Activated CD4-positive, alpha-beta T cell treated with anti-CD3 and anti-CD28 coated beads, Interleukin-2, amount 50 U/mL, for 48 hours (primary cell): Measurements from ENCODE around the gene KLHL34.
A peak's percentile ranks its signal among the peaks of the same experiment; 100 is the strongest.

Experiments
- DNase-seq, 2 experiments: peaks; one replicate each; pipeline ENCODE4 v3.0.0-alpha.2; 2020

Gene KLHL34, protein sequence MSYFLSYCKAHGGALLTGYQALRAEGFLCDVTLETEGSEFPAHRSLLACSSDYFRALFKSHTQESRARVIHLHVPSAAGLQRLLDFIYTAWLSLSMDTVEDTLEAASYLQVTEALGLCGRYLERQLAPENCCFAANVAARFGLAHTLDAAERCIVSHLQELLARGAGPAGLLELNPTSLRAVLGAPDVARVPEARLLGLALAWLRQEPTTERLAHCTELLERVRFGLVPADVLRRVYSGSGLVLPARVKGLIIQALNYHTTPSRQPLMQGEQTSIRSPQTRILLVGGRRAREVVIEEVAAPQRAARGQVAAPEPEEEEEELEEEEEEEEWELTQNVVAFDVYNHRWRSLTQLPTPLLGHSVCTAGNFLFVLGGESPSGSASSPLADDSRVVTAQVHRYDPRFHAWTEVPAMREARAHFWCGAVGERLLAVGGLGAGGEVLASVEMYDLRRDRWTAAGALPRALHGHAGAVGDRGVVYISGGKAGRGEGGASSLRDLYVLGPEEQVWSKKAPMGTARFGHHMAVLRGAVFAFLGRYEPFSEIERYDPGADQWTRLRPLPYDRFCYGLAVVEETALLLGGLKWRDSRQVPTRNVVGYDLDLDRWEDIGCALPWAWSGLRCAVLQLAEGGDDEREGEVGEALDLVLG

DNA sequence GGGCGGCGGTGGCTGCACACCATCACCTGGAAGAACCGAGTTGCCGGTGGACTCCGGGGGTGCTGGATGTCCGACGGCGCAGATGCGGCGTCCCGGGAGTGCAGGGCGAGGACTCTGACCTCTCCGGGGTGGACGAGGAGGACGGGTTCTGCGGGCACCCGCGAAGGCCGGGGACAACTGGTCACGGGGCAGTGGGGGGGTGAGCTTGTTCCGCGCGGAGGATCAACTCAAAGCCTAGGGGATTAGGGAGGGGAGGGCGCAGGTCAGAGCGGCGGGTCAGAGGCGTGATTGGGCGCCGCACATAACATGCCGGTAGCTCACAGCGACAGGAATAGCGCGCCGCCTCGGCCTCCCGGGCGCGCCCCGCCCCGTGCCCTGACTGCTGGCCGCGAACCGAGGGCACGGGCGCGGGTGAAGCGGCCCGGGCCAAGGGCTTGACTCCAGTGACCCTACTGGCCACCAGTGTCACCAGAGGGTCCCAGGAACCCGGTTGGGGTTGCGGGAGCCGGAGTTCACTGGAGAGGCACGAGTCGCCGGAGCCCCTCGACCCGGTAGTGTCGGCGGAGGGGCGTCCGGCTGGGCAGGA, at the start of gene KLHL34:
Gene KLHL34, minus strand, starts transcription at position 179 of the 586 bp plus-strand sequence. CDS start 542 bp downstream, outside the sequence.
- peak; percentile 5 to 13 for DNase-seq

DNA sequence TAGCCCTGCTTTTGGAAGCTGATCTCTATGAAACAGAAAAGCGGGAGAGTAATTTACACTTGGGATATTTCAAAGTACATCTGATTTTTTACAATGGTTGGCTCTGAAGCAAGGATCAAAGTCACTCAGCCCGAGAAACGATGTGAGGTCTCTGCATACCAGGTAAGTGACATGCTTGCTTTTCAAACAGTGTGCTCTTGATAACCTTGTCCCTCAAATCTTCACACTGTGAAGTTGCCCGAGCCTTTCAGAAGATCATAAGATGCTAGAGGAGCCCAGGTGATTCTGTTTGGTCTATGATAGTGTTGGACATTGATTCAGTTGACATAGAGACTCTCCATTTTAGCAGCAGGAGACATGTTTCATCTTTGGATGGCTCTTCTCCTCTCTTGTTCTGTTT, 47.1 kb upstream of the KLHL34 start:
- DNase-seq, result no peak

DNA sequence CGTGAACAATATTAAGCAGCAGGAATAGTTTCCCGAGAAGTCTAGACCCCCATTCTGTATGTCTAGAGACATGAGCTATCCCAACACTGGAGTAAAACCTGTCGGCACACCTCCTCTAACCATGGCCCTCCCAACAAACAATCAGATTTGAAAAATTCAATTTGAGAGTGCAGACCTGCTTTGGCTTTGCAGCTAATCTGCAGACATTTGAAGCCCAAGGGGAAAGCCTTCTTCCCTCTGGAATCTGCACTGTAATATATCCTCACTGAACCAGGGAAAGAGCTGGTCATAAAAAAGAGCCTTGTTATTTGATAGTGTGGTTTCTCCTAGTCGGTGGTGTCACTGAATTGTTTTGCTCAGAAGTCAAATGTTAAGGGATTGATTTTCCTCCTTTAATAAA, 44.6 kb upstream of the KLHL34 start:
- DNase-seq, result no peak

DNA sequence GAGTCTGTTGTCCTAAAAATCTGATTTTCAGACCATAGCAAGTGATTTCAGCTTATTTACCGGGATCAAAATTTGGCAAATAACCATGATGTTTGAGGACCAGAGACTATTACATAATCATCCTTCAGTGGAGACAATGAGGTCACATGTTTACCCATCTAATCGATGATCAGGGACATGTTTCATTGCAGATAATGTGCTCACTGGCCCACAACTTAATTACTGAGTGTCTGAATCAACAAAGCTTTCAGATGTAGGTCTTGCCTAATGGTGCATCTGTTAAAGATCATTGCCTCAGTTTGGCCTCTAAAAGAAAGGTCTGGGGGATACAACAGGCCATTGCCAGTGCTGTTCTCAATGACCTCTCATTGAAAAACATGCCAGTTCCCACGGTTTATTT, 42.8 kb upstream of the KLHL34 start:
- no peak for DNase-seq

DNA sequence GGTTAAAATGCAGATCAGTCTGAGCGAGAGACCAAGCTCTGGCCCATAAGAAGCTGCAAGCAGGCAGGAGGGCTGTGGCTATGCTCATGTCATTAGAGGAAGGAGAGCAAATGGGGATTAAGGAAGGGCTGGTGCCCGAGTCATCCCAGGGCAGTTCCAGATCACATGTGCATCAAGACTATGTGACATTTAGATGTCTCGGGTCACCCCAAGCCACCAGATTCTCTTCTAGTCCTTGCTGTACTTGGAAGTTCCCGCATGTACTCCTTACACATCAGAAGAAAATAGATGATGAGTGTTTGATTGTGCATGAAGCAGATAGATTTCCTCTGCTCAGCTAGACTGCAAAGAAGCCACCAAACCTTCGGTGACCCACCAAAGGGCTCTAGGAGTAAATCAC, 42.1 kb upstream of the KLHL34 start:
- no peak for DNase-seq

DNA sequence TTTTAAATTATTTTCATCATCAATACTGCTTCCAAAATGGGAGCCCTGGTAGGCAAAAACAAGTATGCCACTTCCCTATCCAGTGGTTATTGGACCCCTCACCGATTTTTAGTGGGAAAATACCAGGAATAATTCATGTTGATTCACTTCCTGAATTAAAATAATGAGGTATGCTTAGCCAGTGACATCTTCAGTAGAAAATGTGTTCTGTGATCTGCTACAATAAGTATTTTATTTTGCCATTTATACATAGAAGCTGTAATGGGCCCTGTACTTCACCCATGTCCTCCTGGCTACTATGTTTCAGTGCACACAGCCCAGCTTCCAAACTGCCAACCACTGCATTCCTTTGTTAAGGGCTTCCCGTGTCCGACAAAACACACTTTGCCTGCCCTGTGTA, 41.0 kb upstream of the KLHL34 start:
- DNase-seq, result no peak

DNA sequence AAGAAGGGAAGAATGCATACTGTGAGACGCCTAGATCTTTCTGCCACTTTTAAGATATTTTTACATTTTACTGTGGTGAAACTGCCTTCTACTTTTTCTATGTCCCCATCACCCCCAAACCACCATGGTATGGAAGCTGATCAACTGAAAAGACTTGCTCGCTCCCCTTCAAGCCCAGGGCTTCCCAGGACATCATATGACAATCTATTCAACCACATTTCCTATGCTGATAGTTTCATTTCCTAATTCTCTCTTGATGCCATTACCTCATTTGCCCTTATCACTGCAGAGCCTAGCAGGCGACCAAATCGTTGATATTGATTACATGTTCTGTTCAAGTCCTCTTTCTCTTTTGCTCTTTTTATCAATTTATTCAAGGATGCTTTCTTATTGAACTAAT, 40.1 kb upstream of the KLHL34 start:
- no peak for DNase-seq

DNA sequence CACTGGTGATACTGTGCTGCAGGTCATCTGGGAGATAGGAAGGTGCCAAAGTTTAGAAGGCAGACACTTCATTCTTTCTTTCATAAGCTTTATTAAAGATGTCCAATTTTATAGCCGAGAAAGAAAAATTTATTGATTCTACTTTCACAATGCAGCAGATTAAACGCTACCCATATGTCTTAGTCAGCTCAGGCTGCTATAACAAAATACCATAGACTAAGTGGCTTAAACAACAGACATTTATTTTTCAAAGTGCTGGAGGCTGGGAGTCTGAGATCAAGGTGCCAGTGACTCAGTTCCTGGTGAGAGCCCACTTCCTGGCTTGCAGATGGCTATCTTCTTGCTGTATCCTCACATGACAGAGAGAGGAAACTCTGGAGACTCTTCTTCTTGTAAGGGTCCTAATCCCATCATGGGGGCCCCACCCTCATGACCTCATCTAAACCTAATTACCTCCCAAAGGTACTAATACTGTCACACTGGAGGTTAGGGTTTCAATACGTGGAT, 33.4 kb upstream of the KLHL34 start:
- DNase-seq, result no peak

DNA sequence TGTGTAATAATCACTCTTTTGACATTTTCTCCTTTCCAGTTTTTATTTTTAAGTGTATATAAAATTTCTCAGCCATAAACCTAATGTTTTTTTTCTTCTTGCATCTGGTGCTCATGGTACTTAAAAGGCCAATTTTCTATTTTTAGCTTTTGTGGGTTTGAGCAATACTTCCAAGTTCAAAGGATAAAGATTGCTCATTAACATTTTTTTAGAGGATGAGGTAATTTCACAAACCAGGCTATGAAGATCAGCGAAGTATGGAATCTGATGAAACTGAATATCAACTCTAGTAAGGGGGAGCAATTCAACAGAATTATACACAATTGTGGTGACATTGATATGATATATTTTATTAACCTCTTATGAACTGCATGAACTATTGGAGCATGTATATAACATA, 25.8 kb upstream of the KLHL34 start:
- DNase-seq, result no peak

DNA sequence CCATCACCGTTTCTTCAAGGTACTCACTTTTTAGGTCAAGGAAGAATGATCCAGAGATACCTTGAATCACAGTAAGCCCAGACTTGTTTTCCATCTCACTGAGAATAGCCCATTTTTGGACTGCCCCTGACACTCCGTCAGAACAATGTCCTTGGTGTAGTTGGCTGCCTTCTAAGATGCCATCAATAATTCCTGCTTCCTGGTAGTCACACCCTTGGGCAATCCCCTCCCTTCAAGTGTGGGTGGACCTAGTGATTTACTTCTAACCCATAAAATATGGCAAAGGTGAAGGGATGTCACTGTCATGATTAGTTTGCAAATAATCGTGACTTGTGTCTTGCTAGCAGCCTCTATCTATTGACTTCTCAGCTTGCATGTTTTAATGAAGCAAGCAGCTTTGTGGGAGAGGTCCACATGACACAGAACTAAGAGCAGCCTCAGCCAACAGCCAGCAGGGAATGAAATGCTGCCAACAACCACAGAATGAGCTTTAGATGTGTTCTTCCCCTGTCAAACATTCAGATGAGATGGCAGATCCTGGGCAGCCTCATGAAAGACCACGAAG, 20.0 kb upstream of the KLHL34 start:
- DNase-seq, result no peak

DNA sequence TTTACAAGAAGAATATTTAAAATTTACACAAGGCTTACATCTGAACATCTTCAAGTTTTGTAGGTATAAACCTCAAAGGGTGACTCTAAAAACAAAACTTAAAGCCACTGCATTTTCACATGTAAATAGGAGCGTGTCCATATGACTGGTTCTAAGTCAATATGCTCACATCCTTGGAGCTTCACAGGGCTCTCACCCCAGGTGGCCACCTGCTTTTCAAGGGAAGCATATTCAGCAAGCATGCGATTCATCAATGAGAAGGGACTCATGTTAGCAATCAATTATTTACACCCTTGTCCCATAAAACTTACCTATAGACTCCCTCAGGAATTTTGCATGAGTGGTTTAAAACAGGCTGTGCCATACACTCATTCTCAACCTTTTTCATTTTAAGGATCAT, 17.8 kb upstream of the KLHL34 start:
- DNase-seq, result no peak

DNA sequence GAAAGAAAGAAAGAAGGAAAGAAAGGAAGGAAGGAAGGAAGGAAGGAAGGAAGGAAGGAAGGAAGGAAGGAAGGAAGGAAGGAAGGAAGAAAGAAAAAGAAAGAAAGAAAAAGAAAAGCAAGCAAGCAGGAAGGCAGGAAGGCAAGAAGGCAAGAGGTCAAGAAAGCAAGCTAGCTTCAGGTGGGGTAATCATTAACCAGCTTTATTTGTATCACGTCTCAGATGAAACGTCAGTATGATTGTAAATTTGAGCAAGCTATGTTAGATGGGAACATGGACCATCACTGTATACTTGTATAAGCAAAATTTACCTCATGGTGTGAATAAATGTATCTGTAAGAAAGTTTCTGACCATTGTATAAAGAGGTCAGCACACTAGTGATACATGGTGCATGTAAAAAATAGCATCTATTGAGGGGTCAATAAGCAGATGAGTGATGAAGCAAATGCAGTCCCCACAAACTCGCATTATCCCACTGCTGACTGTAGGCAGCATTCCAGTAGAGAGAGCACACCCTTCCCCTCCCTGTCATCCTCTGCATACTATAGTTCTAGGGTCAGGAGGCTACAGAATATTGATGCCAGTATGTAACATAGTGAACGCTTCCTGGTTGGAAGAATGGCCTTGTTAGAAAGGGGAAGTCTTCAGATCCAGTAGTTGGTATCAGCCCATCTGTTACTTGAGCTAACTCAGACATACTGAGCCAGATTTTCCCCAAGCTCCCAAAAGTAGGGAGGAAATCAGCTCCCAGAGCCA, 16.5 kb upstream of the KLHL34 start:
- no peak for DNase-seq

DNA sequence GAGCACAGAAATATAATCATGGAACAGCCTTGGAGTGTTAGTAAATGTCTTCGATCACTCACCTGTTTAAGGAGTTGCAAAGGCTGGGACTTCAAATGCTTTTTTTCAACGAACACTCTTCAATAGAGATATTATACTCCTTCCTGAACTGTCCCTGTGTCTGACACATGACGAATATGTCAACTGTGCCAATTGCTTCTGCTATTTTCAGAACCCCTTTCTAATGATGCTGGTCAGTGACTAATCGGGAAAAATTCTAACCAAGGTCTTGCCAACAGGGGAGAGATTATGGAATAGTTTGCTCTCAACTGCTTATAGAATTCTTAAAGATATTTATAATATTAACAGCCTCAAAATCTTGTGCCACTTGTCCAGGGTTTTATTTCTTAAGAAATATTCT, 8.5 kb upstream of the KLHL34 start:
- no peak for DNase-seq

DNA sequence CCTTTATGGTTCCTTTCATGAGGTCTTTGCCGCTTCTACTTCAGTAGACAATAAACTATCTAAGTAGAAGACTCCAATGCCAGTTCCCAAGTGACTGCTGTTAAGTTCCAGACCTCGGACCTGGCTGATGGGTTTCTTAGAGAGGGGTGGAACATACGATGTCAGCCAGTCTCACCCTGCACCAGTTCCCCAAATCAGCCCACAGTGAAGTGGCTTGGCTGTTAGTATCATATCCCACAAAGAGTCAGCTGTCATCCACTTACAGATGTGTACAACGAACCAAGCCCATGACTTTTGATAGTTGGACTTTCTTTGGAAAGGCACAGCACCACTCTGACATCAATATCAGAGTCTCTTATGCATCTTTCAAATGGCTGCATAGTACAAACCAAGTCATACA, 8.1 kb upstream of the KLHL34 start:
- no peak for DNase-seq

DNA sequence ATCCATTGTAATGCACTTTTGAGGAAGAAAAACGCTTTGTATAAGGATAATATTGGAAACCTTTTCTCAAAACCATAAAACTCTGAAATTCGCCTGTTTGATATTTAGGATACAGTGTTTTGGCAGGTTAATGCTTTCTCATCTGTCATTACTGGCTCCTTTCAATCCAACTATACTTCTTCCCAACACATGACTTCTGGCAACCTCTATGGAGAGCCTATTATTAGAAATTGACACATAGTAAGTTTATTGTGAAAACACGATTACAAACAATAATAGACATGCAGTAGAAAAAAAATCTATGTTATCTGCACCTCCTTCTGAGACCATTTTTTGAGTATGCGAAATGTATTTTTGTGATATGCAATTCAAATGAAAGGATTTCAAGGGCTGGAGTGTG, 4.6 kb upstream of the KLHL34 start:
- no peak for DNase-seq

DNA sequence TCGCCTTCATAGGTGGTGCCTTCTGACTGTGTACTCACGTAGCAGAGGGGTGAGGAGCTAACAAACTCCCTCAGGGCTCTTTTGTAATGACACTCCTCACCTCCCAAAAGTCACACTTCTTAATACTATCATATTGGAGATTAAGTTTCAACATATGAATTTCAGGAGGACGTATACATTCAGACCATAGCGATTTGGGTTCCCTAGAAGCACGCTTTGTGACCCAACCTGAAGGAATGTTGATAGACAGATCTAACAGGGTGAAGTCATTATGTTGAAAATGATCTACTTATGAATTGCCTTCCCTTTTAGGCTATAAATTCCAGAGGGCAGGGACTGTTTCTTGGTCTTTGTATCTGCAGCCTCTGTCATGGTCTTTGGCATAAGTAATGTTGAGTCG, 3.2 kb upstream of the KLHL34 start:
- DNase-seq, result no peak

DNA sequence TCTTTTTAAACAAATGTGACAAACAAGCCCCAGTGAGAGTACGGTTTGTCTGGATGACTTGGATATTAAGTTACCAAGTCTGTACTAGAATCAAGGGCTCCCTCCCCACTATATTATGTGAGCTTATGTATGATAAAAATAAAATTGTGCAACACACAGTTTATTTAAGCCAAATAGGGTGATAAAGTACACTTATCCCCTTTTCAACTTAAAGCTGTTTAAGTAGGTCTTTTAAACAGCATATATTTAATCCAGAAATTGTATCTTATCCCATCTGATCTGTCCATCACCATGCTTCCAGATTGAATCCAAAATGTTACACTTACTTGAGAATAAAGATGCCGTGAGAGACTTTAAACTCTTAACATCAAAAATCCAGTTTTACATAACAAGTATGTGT, 2.0 kb upstream of the KLHL34 start:
- DNase-seq, result no peak

DNA sequence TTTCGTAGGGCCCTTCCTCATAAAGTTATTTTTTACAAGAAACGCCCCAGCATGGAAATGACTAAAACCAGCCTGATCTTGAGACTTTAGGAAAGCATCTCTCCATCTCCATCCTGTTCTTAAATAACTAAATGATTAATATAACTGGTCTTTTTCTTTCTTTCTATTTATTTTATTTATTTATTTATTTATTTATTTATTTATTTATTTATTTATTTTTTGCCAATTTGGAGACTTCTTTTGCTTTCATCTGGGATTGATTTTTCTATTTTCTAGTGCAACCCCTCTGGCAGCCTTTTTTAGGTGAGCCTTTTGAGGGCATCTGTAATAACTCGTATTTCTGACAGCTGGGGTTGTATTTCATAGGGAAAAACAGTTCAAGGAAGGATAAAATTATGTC, 1.2 kb upstream of the KLHL34 start:
- no peak for DNase-seq

DNA sequence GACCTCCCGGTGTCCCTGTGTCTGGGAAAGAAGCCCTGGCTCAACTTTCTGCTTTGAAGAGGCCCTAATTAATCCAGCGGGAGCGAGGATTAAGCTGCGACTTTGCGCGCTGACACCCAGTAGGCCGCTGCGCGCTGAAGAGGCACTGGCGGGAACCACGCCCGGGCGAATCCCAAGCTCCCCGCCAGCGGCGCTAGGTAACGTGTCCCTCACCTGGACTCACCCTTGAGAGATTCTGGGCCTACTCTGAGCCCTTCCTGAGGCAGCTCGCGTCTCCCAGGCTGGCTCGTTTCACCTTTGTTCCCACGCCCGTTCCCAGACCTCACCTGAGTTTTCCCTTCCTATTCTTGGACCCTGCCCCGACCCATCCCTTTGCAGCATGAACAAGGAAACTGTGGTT, 616 bp upstream of the KLHL34 start:
- DNase-seq, result peak; percentile 21

DNA sequence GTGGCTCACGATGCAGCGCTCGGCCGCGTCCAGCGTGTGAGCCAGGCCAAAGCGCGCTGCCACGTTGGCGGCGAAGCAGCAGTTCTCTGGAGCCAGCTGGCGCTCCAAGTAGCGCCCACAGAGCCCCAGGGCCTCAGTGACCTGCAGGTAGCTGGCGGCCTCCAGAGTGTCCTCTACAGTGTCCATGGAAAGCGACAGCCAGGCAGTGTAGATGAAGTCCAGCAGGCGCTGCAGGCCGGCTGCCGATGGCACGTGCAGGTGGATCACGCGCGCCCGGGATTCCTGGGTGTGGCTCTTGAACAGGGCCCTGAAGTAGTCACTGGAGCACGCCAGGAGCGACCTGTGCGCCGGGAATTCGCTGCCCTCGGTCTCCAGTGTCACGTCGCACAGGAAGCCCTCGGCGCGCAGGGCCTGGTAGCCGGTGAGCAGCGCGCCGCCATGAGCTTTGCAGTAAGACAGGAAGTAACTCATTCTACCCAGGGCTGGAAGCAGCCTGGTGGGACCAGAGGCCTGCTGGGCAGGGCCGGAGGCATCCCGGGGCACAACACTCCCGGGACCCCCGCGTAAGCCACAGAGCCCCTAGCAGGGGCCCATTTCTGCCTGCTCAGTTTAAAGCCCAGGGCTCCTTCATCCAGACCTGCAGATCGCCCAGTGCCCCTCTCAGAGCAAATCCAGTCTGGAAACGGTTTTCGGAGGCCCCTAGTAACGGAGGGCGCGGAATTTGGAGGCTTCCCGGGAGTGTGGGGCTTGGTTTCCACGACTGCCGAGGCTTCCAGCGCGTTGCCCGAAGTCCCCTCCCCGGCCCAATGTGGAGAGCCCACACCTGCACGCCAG, 595 bp downstream of the KLHL34 start:
- peak in 1 of 2 experiments; percentile 1 for DNase-seq

DNA sequence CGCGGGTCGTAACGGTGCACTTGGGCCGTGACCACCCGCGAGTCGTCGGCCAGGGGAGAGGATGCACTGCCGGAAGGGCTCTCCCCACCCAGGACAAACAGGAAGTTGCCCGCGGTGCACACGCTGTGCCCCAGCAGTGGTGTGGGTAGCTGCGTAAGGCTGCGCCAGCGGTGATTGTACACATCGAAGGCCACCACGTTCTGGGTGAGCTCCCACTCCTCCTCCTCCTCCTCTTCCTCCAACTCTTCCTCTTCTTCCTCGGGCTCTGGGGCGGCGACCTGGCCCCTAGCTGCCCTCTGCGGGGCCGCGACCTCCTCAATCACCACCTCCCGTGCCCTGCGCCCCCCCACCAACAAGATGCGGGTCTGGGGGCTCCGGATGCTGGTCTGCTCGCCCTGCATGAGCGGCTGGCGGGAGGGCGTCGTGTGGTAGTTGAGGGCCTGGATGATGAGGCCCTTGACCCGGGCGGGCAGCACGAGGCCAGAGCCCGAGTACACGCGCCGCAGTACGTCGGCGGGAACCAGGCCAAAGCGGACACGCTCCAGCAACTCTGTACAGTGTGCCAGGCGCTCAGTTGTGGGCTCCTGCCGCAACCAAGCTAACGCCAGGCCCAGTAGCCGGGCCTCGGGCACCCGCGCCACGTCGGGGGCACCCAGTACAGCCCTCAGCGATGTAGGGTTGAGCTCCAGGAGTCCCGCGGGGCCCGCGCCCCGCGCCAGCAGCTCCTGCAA, 1.4 kb downstream of the KLHL34 start:
- DNase-seq, result no peak
